Large intestine (tissue), 3 donors: ENCODE results near the gene PITPNC1. TPM values are rescaled to one million over a fixed set of nuclear protein-coding genes. Genes with fewer than 3 reads are reported as not detected.
"Not testable (repeated sequence)": the region's sequence is repeated elsewhere in the genome, so short reads cannot be mapped to it uniquely, and the experiment has no call there.

Experiments
- DNase-seq, 2 donors: peaks; one replicate each; pipeline versions ENCODE4 v3.0.0 to v3.0.0-alpha.2; 2013
- H3K27ac ChIP-seq: one replicate; pipeline ENCODE4 v1.5.1; 2013; ENCODE audit warnings: low read length
- H3K27me3 ChIP-seq: 2 replicates; pipeline ENCODE4 v1.6.1; 2013; ENCODE audit warnings: low read length; ENCODE audit not compliant: control insufficient read depth, insufficient read depth
- H3K36me3 ChIP-seq: 2 replicates; pipeline ENCODE4 v1.6.1; 2013; ENCODE audit warnings: low read length; ENCODE audit not compliant: control insufficient read depth, insufficient read depth
- H3K4me1 ChIP-seq: one replicate; pipeline ENCODE4 v1.6.1; 2013; ENCODE audit warnings: low read length; ENCODE audit not compliant: control insufficient read depth, insufficient read depth
- H3K4me3 ChIP-seq: one replicate; pipeline ENCODE4 v1.5.1; 2013; ENCODE audit warnings: low read length
- H3K9me3 ChIP-seq: one replicate; pipeline ENCODE4 v1.6.1; 2013; ENCODE audit warnings: mild to moderate bottlenecking, low read depth, low read length, moderate library complexity; ENCODE audit not compliant: control insufficient read depth
- WGBS: methylation state at CpG from one replicate; pipeline ENCODE4 v1.1.5; 2013; ENCODE audit warnings: low lambda C conversion rate; ENCODE audit not compliant: insufficient coverage; 5-methylcytosine and 5-hydroxymethylcytosine counted together
- polyA plus RNA-seq: library from polyadenylated mRNA; unstranded; fragments of 120-200 nt; gene quantifications from one replicate; pipeline ENCODE4 v1.2.1, GENCODE V29; 2013

PITPNC1 gene
- polyA plus RNA-seq, 1 donor: 6.7 TPM

- no peaks in the 10 kb centered on the region for H3K36me3 ChIP-seq
- no peaks in the 10 kb centered on the region for H3K9me3 ChIP-seq
- H3K27ac ChIP-seq: no peak overlapping the region
- no CpG with 5 or more reads among the region's 7 CpGs for WGBS
- H3K27me3 ChIP-seq: no peaks in the 10 kb centered on the region
- H3K4me1 ChIP-seq: no peaks in the 10 kb centered on the region
- no peak for DNase-seq
- H3K4me3 ChIP-seq: no peak overlapping the region
Measured at GRCh38 chr17:67635681-67636080, 258.6 kb downstream of the PITPNC1 start.

GRCh38 chr17:67636312-67636711 is 259.2 kb downstream of the PITPNC1 start:
- Histone ChIP-seq H3K4me1 (no peaks in the 10 kb centered on the region), H3K4me3 (no peak overlapping the region), H3K9me3 (no peaks in the 10 kb centered on the region), H3K36me3 (no peaks in the 10 kb centered on the region), H3K27ac (no peak overlapping the region), H3K27me3 (no peaks in the 10 kb centered on the region)
- no peak for DNase-seq
- no CpG with 5 or more reads among the region's 8 CpGs for WGBS

- Histone ChIP-seq H3K9me3 (no peaks in the 10 kb centered on the region), H3K36me3 (no peaks in the 10 kb centered on the region), H3K4me3 (no peak overlapping the region), H3K4me1 (no peaks in the 10 kb centered on the region), H3K27me3 (no peaks in the 10 kb centered on the region), H3K27ac (no peak overlapping the region)
- DNase-seq: no peak
- WGBS: no CpG with 5 or more reads among the region's 13 CpGs
Measured at GRCh38 chr17:67636834-67637520, 259.9 kb downstream of the PITPNC1 start.

GRCh38 chr17:67637901-67638641 is 261.0 kb downstream of the PITPNC1 start:
- Histone ChIP-seq H3K4me1 (no peaks in the 10 kb centered on the region), H3K27me3 (no peaks in the 10 kb centered on the region), H3K27ac (no peak overlapping the region), H3K36me3 (no peaks in the 10 kb centered on the region), H3K9me3 (no peaks in the 10 kb centered on the region), H3K4me3 (no peak overlapping the region)
- no peak for DNase-seq
- no CpG with 5 or more reads among the region's 8 CpGs for WGBS

GRCh38 chr17:67638871-67639270 is 261.8 kb downstream of the PITPNC1 start:
- Histone ChIP-seq H3K4me3 (no peak overlapping the region), H3K27ac (no peak overlapping the region), H3K27me3 (no peaks in the 10 kb centered on the region), H3K4me1 (no peaks in the 10 kb centered on the region), H3K9me3 (no peaks in the 10 kb centered on the region), H3K36me3 (no peaks in the 10 kb centered on the region)
- WGBS: no CpG with 5 or more reads among the region's 4 CpGs
- no peak for DNase-seq

- H3K4me1 ChIP-seq: no peaks in the 10 kb centered on the region
- H3K27ac ChIP-seq: no peak overlapping the region
- H3K36me3 ChIP-seq: no peaks in the 10 kb centered on the region
- H3K4me3 ChIP-seq: no peak overlapping the region
- 0% methylated on average over 1 of the region's 4 CpGs for WGBS
- no peaks in the 10 kb centered on the region for H3K9me3 ChIP-seq
- no peaks in the 10 kb centered on the region for H3K27me3 ChIP-seq
- no peak for DNase-seq
Measured at GRCh38 chr17:67639555-67639954, 262.5 kb downstream of the PITPNC1 start.

- WGBS: 14% methylated on average over 1 of the region's 8 CpGs
- Histone ChIP-seq H3K9me3 (no peaks in the 10 kb centered on the region), H3K36me3 (no peaks in the 10 kb centered on the region), H3K4me1 (no peaks in the 10 kb centered on the region), H3K4me3 (no peak overlapping the region), H3K27ac (no peak overlapping the region), H3K27me3 (no peaks in the 10 kb centered on the region)
- DNase-seq: no peak
Measured at GRCh38 chr17:67639979-67640378, 262.9 kb downstream of the PITPNC1 start.

GRCh38 chr17:67642488-67642887 is 265.4 kb downstream of the PITPNC1 start:
- no peak overlapping the region for H3K27ac ChIP-seq
- no peaks in the 10 kb centered on the region for H3K27me3 ChIP-seq
- H3K36me3 ChIP-seq: no peaks in the 10 kb centered on the region
- no peaks in the 10 kb centered on the region for H3K4me1 ChIP-seq
- H3K4me3 ChIP-seq: no peak overlapping the region
- DNase-seq: no peak
- H3K9me3 ChIP-seq: no peaks in the 10 kb centered on the region
- WGBS: 87% methylated on average over 5 of the region's 5 CpGs

GRCh38 chr17:67644061-67644460 is 267.0 kb downstream of the PITPNC1 start:
- no CpG with 5 or more reads among the region's 5 CpGs for WGBS
- Histone ChIP-seq H3K27ac (no peak overlapping the region), H3K4me1 (no peaks in the 10 kb centered on the region), H3K27me3 (no peaks in the 10 kb centered on the region), H3K9me3 (no peaks in the 10 kb centered on the region), H3K4me3 (no peak overlapping the region), H3K36me3 (no peaks in the 10 kb centered on the region)
- DNase-seq: no peak

GRCh38 chr17:67645195-67645594 is 268.1 kb downstream of the PITPNC1 start:
- H3K27me3 ChIP-seq, H3K4me1 ChIP-seq, DNase-seq, H3K9me3 ChIP-seq, H3K27ac ChIP-seq, H3K36me3 ChIP-seq, H3K4me3 ChIP-seq: not testable (repeated sequence)
- no CpG with 5 or more reads among the region's 8 CpGs for WGBS

- Histone ChIP-seq H3K27me3 (no peaks in the 10 kb centered on the region), H3K4me3 (no peak overlapping the region), H3K27ac (no peak overlapping the region), H3K36me3 (no peaks in the 10 kb centered on the region), H3K9me3 (no peaks in the 10 kb centered on the region), H3K4me1 (no peaks in the 10 kb centered on the region)
- no peak for DNase-seq
- WGBS: no CpG with 5 or more reads among the region's 6 CpGs
Measured at GRCh38 chr17:67646472-67646871, 269.4 kb downstream of the PITPNC1 start.
